ENCODE data around the gene ACVR2B.

Gene ACVR2B

DNA sequence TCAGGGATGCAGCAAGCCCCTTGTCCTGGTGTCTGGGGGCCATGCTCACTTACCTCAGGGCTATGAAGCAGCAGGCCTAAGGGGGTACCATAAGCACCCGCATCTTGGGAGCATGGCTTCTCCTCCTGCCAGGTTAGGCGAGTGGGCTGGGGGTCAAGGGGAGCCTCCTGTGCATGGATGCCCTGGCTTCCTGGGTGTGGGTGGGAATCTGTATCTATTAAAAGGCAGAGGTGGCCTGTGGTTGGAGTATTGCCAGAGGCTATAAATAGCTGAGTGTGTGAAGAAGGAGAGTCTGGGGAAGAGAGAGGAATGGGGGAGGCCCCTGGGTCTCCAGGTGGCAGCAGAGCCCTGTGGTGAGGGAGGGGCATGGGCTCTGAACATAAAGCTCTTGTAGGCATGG, 19.5 kb downstream of the ACVR2B start:
- TF ChIP-seq, protein P1, sequence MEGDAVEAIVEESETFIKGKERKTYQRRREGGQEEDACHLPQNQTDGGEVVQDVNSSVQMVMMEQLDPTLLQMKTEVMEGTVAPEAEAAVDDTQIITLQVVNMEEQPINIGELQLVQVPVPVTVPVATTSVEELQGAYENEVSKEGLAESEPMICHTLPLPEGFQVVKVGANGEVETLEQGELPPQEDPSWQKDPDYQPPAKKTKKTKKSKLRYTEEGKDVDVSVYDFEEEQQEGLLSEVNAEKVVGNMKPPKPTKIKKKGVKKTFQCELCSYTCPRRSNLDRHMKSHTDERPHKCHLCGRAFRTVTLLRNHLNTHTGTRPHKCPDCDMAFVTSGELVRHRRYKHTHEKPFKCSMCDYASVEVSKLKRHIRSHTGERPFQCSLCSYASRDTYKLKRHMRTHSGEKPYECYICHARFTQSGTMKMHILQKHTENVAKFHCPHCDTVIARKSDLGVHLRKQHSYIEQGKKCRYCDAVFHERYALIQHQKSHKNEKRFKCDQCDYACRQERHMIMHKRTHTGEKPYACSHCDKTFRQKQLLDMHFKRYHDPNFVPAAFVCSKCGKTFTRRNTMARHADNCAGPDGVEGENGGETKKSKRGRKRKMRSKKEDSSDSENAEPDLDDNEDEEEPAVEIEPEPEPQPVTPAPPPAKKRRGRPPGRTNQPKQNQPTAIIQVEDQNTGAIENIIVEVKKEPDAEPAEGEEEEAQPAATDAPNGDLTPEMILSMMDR (IDR thresholded peaks at IDR 0.05) = no peak

DNA sequence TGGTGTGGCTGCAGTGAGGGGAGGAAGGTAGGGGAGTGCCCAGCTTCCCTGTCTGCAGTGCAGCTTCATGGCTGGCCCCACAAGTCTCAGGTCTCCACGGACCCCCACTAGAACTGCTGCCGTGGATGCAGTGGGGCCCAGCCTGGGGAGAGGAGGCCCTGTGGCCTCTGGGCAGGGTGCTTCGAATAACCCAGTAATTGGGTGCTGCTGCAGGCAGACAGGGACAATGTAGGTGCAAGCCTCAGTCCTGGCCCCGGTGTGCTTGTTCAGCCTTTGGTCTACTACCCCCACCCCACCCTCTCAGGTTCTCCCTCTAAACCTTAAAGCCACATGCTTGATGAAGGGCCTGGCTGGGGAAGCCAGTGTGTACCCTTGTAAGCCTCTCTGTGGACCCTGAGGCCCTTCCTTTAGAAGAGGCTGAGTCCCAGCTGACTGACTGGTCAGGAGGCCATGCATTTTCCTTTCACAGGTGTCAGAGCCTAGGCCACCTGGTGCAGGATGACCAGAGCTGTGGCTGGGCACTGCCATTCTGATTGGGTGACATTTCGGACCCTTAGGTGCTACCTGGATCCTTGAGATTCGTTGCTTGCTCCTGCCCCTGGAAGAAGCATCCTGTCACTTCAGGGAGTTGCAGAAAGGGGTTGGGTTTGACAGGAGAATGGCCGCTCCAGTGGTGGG, 21.4 kb downstream of the ACVR2B start:
- TF ChIP-seq, protein P1 (IDR thresholded peaks at IDR 0.05) = no peak

DNA sequence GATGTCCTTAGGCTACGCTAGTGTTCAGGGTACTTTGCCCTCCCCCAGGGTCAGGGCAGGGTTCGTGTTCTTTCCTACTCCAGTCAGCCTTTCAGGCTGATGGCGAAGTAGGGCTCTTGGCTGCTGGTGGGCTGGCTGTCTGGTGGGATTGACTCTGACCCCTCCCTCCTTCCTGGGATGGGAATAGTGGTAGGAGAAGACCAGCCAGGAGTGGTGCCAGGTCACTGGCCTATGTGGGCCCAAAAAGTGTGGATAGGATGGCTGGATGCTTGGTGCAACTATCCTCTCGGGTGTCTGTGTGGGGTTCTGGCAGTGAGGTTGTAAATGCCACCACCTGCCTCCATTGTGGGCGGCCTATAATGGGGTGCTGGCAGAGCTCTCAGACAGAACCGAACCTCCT, 22.0 kb downstream of the ACVR2B start:
- TF ChIP-seq, protein P1 (IDR thresholded peaks at IDR 0.05) = no peak

DNA sequence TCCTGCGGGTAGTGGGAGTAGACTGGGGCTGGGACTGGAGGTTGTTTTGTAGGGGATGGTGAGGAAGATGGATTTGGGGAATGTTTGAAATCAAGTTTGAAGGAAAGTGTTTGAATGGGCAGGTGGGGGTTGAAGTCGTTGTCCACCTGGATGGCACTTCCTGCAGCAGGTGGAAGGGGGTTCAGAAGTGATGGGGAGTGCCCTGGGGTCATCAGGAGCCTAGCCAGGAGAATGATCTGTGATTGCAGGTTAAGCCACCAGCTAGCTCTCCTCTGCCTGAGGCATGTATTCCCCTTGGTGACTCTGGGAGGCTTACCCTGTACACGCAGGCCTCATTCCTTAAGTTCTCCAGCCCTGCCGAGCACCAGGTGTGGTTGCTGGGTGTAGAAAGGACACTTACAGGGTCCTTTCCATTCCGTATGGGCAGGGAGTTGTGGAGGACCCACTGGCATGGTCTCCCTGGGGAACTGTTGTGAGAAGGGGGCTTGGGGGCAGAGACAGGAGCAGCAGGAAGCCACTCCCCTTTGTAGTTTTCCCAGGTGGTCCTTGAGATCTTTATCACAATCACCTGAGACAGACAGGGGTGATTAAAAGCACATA, 22.6 kb downstream of the ACVR2B start:
- TF ChIP-seq, protein P1 (IDR thresholded peaks at IDR 0.05) = no peak

DNA sequence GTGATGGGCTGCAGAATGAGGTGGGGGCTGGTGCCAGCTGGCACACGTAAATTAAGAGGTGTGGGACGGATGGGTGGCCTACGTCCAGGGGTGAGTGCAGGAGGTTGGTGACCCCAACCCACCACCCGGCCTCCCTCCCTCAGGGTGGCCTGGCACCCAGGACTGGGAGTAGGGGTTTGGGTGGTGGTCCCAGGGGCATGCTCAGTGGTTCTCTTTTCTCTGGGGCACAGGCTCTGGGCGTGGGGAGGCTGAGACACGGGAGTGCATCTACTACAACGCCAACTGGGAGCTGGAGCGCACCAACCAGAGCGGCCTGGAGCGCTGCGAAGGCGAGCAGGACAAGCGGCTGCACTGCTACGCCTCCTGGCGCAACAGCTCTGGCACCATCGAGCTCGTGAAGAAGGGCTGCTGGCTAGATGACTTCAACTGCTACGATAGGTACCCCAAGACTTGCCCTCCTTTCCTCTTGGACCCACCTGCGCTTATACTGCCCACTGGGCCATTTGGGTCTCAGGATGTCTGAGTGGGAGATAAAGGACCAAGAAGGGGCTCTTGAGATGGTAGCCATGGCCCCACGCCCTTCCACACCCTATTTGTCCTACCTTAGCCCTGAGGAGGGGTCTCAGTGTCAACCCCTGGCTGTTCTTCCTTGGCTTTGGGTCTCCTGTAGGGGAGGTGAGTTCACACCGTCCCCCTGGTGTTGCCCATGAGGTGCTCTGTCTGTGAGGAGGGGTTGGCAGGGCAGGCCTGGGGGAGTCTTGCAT, 23.5 kb downstream of the ACVR2B start:
- TF ChIP-seq, protein P1 (IDR thresholded peaks at IDR 0.05) = no peak

DNA sequence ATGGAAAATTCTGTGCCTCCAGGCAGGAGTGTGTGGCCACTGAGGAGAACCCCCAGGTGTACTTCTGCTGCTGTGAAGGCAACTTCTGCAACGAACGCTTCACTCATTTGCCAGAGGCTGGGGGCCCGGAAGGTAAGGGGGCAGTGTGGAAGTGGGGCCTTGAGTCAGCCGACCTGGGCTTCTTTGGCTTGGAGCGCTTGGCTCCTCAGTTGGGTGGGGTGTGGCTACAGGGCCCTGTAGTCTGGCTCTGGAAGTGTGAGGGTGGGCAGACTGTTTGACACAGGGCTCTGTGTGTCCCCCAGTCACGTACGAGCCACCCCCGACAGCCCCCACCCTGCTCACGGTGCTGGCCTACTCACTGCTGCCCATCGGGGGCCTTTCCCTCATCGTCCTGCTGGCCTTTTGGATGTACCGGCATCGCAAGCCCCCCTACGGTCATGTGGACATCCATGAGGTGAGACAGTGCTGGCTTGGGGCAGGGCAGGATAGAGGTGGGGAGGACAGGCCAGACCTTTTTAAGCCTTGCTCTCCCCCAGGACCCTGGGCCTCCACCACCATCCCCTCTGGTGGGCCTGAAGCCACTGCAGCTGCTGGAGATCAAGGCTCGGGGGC, 24.3 kb downstream of the ACVR2B start:
- TF ChIP-seq, protein P1 (IDR thresholded peaks at IDR 0.05) = no peak

DNA sequence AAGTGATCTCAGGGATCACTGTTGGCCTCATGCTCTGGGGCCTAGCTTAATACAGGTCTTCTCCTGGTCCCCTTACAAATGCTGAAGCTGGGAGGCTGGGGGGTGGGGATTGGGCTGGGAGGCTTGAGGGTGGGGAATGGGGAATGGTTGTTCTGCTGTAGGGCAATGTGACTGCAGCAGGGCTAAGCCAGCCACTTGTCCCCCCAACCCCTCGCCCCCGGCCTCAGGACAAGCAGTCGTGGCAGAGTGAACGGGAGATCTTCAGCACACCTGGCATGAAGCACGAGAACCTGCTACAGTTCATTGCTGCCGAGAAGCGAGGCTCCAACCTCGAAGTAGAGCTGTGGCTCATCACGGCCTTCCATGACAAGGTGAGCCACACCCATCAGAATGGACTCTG, 25.2 kb downstream of the ACVR2B start:
- TF ChIP-seq, protein P1 (IDR thresholded peaks at IDR 0.05) = no peak

Data from LNCAP (cell line).